ENCODE measurements around the gene DNAH11. TPM values are rescaled to one million over a fixed set of nuclear protein-coding genes. Genes with fewer than 3 reads are reported as not detected.

DNAH11 gene
- total RNA-seq, 1 donor, result under 0.01 TPM

- no peak for DNase-seq (ENCODE audit: low read depth in 2 of 3, low spot score in 2 of 3)
These were observed 7.2 kb downstream of the DNAH11 start for GRCh38 chr7:21550076-21550475.

GRCh38 chr7:21550821-21551531, 8.1 kb downstream of the DNAH11 start:
- DNase-seq (ENCODE audit: low read depth in 2 of 3, low spot score in 2 of 3), result no peak

DNA sequence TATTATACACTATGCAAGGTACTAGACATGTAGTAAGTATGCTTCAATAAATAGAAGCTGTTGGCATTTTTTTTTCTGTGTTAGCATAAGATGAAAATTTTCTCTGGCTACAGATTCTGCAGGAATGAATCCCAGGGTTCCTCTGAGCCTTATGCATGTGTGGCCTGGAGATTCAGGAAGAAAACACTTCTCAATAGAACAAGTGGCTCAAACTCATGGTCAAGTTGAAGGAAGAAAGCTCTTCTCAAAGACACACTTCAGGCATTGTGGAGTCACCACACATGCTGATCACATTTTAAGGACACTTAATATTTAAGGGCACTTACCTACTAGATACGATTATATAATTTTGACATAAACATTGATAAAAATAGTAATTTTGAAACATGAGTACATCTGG, 19.5 kb downstream of the DNAH11 start:
- DNase-seq (ENCODE audit: low read depth in 2 of 3, low spot score in 2 of 3), result no peak

DNA sequence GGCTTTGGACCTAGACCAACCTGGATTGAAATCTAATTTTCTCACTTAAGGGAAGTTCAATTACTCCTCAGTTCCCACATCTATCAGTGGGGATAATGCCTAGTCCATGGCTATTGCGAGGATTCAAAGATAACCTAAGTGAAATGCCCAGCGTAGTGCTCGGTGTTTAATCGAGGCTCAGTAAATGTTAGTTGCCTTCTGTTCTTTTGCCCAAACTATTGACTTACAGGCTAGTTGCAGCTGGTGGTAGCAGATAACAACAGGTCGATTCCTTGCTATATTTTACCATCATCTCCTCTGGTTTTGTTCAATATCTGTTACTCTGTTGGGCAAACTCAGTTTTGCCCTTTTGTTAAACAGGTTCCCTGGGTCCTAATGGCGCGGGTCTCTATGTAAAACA, 22.8 kb downstream of the DNAH11 start:
- DNase-seq (ENCODE audit: low read depth in 2 of 3, low spot score in 2 of 3), result no peak

GRCh38 chr7:21566094-21566493, 23.3 kb downstream of the DNAH11 start:
- no peak for DNase-seq (ENCODE audit: low read depth in 2 of 3, low spot score in 2 of 3)

GRCh38 chr7:21568762-21569161, 25.9 kb downstream of the DNAH11 start:
- DNase-seq (ENCODE audit: low read depth in 2 of 3, low spot score in 2 of 3), result peak in 2 of 3 donors; percentile 11 to 59

DNA sequence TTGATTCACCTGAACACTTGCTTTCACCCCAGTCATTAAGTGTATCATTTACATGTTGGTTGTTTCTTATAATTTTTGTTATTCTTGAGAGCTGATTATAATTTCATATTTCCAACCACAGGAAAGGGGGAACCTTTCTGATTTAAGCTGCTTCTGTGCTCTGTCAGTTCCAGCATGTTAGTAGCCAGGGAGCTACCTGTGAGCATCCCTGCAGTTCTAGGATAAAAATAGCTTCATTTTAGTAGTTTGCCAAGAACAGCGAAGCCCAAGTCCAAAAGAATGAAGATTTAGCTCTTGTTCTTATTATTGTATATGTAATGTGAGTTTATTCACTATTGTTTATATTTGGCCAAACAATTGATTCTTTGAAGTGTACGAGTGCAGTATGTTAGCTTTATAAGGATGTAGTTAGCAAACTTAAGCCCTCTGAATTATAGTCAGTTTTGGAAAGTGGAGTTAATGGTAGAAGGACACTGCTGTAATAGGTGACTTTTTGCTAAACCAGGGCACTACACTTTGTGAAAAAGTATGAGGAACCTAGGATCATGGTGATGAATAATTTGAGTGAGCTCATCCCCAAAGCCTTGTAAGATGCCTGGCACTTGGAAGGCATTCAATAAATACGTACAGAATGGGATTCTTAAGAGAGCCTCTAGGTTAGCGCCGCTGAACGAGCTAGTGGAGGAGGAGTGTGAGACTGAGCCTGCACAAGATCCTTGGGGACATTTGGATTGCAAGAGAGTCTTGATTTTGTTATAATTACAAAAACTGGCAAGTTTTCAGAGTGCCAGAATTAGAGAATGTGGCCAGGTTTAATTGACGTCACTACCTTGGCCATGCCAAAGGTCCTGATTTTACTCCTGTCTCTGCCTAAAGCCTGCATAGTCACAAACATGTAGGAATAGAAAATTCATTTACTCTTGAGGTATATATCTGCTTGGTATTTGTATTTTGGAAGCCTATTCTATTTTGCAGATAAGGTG, 29.8 kb downstream of the DNAH11 start:
- no peak for DNase-seq (ENCODE audit: low read depth in 2 of 3, low spot score in 2 of 3)

DNA sequence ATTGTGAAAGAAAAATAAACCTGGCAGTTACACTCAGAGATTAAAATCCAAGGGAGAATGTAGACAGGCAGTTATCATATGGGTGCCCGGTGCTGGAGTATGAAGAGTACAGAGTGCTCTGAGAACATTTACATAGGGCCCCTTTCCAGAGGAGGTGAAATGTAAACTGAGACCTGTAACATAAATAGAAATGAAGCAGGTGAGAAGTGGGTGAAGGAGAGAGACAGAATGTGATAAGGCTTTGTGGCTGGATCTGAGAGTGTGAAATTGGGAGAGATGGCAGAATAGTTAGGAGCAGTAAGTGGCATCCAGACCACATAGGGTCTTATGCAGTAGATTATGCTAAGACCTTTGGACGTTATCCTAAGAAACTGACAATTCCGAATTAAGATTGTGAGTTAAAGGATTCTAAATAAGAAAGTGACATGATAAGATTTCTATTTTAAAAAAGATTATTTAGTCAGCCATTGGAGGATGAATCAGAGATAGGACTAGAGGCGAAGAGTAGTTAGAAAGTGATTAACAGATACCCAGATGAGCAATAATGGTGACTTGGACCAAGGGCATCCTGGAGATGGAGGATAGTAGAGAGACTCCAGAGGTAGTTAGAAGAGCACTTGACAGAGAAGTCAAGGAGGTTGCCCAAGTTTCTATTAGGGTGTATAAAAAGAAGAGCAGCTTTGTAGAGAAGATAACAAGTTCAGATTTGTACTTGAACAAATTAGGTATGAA, 36.7 kb downstream of the DNAH11 start:
- DNase-seq (ENCODE audit: low read depth in 2 of 3, low spot score in 2 of 3), result no peak

- peak in 1 of 3 donors; percentile 11 for DNase-seq (ENCODE audit: low read depth in 2 of 3, low spot score in 2 of 3)
These were observed 37.3 kb downstream of the DNAH11 start for GRCh38 chr7:21580073-21580521.

GRCh38 chr7:21585070-21585724, 42.4 kb downstream of the DNAH11 start:
- no peak for DNase-seq (ENCODE audit: low read depth in 2 of 3, low spot score in 2 of 3)

DNA sequence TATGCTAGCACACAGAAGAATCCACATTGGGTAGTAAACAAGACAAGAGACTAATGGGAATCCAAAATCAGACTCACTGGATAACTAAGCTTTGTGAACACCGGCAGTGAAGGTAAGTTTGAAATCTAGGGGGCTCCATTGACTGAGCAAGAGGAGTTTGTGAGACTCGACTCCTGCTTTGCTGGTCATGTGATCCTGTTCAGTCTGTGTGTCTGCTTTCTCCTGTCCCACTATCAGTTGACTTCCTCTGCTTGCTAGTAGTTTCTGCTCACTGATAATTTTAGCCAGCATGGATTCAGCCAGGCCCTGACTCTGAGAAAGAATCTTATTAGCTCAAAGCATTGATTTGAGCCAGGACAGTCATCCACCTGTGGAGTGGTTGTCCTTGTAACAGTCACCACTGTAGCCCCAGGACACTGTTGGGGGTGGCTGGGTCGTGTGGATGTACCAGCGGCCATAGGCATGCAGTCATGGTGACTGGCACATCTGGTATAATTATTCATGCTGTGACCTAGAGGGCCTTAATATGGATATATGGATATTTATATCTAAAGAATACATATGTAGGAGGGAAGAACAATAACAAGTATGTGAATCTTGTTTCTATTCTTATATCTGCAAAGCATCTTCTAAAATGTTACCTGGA, 44.4 kb downstream of the DNAH11 start:
- DNase-seq (ENCODE audit: low read depth in 2 of 3, low spot score in 2 of 3), result no peak

- DNase-seq (ENCODE audit: low read depth in 2 of 3, low spot score in 2 of 3), result no peak
These were observed 54.0 kb downstream of the DNAH11 start for GRCh38 chr7:21596801-21597200.

DNA sequence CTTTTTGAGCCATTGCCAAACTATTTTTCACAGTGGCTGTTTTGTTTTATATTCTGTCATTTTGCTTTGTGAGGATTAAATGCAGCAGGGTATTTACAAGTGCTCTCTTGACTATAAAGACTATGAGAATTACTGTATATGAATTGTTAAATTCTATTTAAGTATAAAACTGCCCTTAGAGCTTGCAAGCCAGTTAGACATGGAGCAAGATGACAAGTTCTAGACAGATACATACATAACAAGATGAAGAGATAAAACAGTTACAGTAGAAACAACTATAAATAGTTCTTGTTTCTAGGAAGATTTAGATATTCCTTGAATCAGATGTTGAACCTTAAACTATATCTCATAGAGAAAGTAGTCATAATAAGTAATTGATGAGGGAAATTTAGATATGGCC, 60.6 kb downstream of the DNAH11 start:
- DNase-seq (ENCODE audit: low read depth in 2 of 3, low spot score in 2 of 3), result no peak

DNA sequence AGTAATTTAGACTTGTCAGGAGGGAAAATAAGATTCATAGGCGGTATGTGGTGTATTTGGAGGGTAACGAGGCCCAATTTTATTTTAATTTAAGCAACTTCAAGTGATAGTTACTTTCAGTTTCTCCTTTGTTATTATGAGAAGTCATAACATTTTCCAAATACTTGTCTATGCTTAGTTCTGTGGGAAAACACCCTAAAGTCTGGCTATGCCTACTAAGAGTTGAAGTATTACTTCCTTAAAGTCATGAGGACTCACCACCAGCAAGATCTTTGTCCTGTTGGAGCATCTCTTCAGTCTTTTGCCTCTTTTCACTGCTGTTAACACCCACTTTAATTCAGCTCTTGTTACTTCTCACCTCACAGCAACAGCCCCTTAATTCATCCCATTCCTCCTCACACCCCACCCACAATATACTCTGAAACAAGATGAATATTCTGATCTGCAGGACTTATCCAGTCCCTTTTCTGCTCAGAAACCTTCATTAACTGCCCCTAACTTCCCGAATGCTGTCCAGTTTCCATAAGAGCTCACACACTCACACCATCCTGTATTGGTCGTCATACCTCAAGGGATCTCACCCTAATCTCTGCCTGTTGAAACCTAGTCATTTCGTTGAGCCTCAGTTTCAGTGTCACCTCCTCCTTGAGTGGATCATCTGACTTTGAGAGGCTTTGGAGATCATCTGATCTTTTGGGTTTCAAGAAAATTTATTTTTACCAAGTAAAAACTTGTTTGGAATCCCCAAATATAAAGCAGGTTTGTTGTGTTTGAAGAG, 61.3 kb downstream of the DNAH11 start:
- no peak for DNase-seq (ENCODE audit: low read depth in 2 of 3, low spot score in 2 of 3)

DNA sequence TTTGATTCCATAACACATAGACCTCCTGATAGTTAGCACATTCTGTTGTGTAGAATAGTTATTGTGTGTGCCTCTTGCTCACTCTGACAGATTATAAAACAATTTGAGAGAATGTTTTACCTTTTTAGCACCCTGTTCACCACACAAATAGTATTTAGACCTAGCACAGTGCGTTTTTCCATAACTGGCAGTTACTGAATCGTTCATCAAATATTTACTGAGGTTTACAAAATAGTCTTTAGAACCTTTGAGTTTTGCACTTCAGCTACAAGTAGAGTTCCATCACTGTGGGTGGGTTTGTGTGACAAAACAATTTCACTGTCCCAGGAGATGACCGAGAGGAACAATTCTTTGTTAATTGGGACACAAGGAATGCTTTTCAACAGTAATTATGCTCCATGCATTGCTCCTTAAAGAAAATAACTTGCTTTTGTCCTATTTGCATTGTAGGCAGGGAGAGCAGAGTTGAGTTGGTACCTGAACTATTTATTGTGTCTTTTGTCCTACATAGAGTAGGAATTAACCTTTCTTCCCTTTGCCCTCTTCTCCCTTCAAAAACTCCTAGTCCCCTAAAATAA, 62.3 kb downstream of the DNAH11 start:
- no peak for DNase-seq (ENCODE audit: low read depth in 2 of 3, low spot score in 2 of 3)

DNA sequence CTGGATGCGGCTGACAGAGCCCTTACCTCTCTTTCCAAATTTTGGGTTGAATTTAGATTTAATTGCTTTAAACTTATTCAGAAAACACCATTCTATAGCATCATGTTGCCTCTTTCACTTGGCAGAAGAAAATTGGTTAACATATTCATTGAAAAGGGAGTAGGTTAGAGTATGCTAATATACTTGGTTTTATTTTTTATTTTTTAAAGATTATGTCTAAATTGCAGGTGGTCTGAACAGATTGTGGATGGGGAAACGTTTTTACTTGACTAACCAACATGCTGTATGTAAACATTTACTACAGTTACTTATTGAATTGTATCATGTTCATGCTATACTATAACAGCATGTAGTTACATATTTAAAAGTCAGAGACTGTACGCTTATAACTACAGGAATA, 65.6 kb downstream of the DNAH11 start:
- no peak for DNase-seq (ENCODE audit: low read depth in 2 of 3, low spot score in 2 of 3)

DNA sequence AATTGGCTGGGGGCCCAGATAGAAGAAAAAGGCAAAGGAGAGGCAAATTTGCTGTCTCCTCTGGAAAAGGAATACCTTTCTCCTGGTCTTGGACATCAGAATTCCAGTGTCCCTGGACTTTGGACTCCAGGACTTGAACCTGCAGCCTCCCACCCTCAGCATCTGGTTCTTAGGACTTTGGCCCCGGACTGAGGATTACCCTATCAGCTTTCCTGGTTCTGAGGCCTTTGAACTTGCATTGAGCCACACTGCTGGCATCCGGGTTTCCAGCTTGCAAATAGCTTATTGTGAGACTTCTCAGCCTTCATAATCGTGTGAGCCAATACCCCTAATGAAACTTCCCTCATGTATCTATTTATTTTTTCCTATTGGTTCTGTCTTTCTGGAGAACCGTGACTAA, 68.3 kb downstream of the DNAH11 start:
- no peak for DNase-seq (ENCODE audit: low read depth in 2 of 3, low spot score in 2 of 3)

DNA sequence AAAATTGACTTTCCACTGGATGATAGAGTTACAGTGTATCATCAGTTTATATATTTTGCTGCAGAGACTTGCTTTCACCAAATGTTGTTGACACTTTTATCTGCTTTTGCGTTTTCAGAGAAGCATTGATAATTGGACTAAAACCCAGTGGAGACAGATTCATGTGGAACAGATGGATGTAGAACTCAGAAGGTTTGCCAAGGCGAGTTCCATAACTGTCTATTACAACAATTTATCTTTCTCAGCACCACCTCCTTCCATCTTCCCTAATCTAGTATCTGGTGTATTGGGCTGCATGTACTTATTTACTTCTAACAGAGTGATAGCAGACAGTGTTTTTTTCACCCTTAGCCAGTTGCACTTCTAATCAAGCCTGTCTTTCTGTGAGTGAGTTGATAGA, 73.3 kb downstream of the DNAH11 start:
- DNase-seq (ENCODE audit: low read depth in 2 of 3, low spot score in 2 of 3), result no peak

Data from hematopoietic multipotent progenitor cell (in vitro differentiated cells).